ENCODE measurements around the gene HK2. TPM values are rescaled to one million over a fixed set of nuclear protein-coding genes. Genes with fewer than 3 reads are reported as not detected.
"Not testable (repeated sequence)": the region's sequence is repeated elsewhere in the genome, so short reads cannot be mapped to it uniquely, and the experiment has no call there.

The HK2 gene
- total and polyA plus RNA-seq, 3 experiments from 2014 or later, result 1.8 to 57.0 (median 54.5) TPM

- peak; percentile 36 to 82 (median 56) for DNase-seq
- peaks cover 70% of the 10 kb centered on the region for H3K4me1 ChIP-seq (ENCODE audit: insufficient read depth, low read length)
- POLR2A ChIA-PET, result interaction anchor here (0.9 to 1.2 kb wide), 2 partner anchors 13 to 16 kb away, joined by 3 to 11 read pairs; partner anchors contain the start of gene HK2
- no peaks in the 10 kb centered on the region for H3K27me3 ChIP-seq (ENCODE audit: insufficient read depth, low read length, poor library complexity, severe bottlenecking)
- peaks cover 39 to 58% (median 52%) of the 10 kb centered on the region in 3 donors for H3K4me1 Mint-ChIP-seq
- H3K27me3 Mint-ChIP-seq, result no peaks in the 10 kb centered on the region
- CTCF ChIA-PET, result interaction anchor here (0.9 to 4.2 kb wide), 6 partner anchors 9 to 261 kb away, joined by 3 to 30 read pairs (median 4); no protein-coding TSS in a partner anchor
- H3K9me3 Mint-ChIP-seq, result no peaks in the 10 kb centered on the region
- peak overlapping the region; percentile 49 for H3K27ac ChIP-seq (ENCODE audit: low read depth, low read length)
- peaks cover 0 to 1% (median 0%) of the 10 kb centered on the region in 3 donors for H3K36me3 Mint-ChIP-seq
- peak overlapping the region; percentile 93 to 100 (median 96) for H3K27ac Mint-ChIP-seq
- H3K4me3 ChIP-seq (ENCODE audit: low read length), result peak overlapping the region; percentile 34
- H3K36me3 ChIP-seq (ENCODE audit: insufficient read depth, low read length), result no peaks in the 10 kb centered on the region
- H3K4me3 Mint-ChIP-seq, result peak overlapping the region; percentile 54 to 88 (median 76)
- no peaks in the 10 kb centered on the region for H3K9me3 ChIP-seq (ENCODE audit: low read length)
These were observed 15.4 kb downstream of the HK2 start for GRCh38 chr2:74849228-74849892.

- Mint-ChIP-seq H3K4me1 (peaks cover 30 to 48% (median 43%) of the 10 kb centered on the region in 3 donors), H3K27me3 (no peaks in the 10 kb centered on the region), H3K36me3 (peaks cover 0 to 1% (median 0%) of the 10 kb centered on the region in 3 donors), H3K27ac (peak overlapping the region; percentile 82 to 98 (median 94)), H3K9me3 (no peaks in the 10 kb centered on the region), H3K4me3 (peak overlapping the region in 2 of 7 donors; percentile 38 to 50)
- no peaks in the 10 kb centered on the region for H3K9me3 ChIP-seq (ENCODE audit: low read length)
- H3K36me3 ChIP-seq (ENCODE audit: insufficient read depth, low read length), result no peaks in the 10 kb centered on the region
- CTCF ChIA-PET, result interaction anchor here (4.2 kb wide), 1 partner anchor 14 kb away, joined by 30 read pairs; no protein-coding TSS in a partner anchor
- peaks cover 57% of the 10 kb centered on the region for H3K4me1 ChIP-seq (ENCODE audit: insufficient read depth, low read length)
- H3K4me3 ChIP-seq (ENCODE audit: low read length), result no peak overlapping the region
- no peak overlapping the region for H3K27ac ChIP-seq (ENCODE audit: low read depth, low read length)
- DNase-seq, result no peak
- H3K27me3 ChIP-seq (ENCODE audit: insufficient read depth, low read length, poor library complexity, severe bottlenecking), result no peaks in the 10 kb centered on the region
- POLR2A ChIA-PET, result no interaction called here
These were observed 16.7 kb downstream of the HK2 start for GRCh38 chr2:74850496-74851190.

- H3K36me3 ChIP-seq (ENCODE audit: insufficient read depth, low read length), result no peaks in the 10 kb centered on the region
- H3K27ac ChIP-seq (ENCODE audit: low read depth, low read length), result no peak overlapping the region
- no peaks in the 10 kb centered on the region for H3K27me3 ChIP-seq (ENCODE audit: insufficient read depth, low read length, poor library complexity, severe bottlenecking)
- POLR2A ChIA-PET, result no interaction called here
- H3K27me3 Mint-ChIP-seq, result no peaks in the 10 kb centered on the region
- peaks cover 52% of the 10 kb centered on the region for H3K4me1 ChIP-seq (ENCODE audit: insufficient read depth, low read length)
- H3K4me3 ChIP-seq (ENCODE audit: low read length), result no peak overlapping the region
- H3K27ac Mint-ChIP-seq, result peak overlapping the region in 6 of 8 donors; percentile 64 to 96 (median 92)
- DNase-seq, result no peak
- peaks cover 27 to 43% (median 40%) of the 10 kb centered on the region in 3 donors for H3K4me1 Mint-ChIP-seq
- H3K9me3 ChIP-seq (ENCODE audit: low read length), result no peaks in the 10 kb centered on the region
- peaks cover 0 to 1% (median 0%) of the 10 kb centered on the region in 3 donors for H3K36me3 Mint-ChIP-seq
- H3K4me3 Mint-ChIP-seq, result no peak overlapping the region
- no peaks in the 10 kb centered on the region for H3K9me3 Mint-ChIP-seq
- CTCF ChIA-PET, result no interaction called here
These were observed 17.3 kb downstream of the HK2 start for GRCh38 chr2:74851191-74851566.

GRCh38 chr2:74853360-74853759 lies 19.4 kb downstream of the HK2 start:
- H3K9me3 ChIP-seq (ENCODE audit: low read length); POLR2A ChIA-PET; H3K36me3 ChIP-seq (ENCODE audit: insufficient read depth, low read length); DNase-seq; H3K27me3 ChIP-seq (ENCODE audit: insufficient read depth, low read length, poor library complexity, severe bottlenecking); H3K27ac ChIP-seq (ENCODE audit: low read depth, low read length); H3K27me3 Mint-ChIP-seq; H3K4me3 Mint-ChIP-seq; H3K9me3 Mint-ChIP-seq; H3K4me3 ChIP-seq (ENCODE audit: low read length); H3K36me3 Mint-ChIP-seq: not testable (repeated sequence)
- H3K4me1 ChIP-seq (ENCODE audit: insufficient read depth, low read length), result peaks cover 30% of the 10 kb centered on the region
- peaks cover 26 to 31% (median 31%) of the 10 kb centered on the region in 3 donors for H3K4me1 Mint-ChIP-seq
- CTCF ChIA-PET, result interaction anchor here (1.5 kb wide), 1 partner anchor 19 kb away, joined by 5 read pairs; no protein-coding TSS in a partner anchor
- H3K27ac Mint-ChIP-seq, result peak overlapping the region in 2 of 8 donors; percentile 66 to 75

- Histone ChIP-seq H3K9me3 (ENCODE audit: low read length) (no peaks in the 10 kb centered on the region), H3K27me3 (ENCODE audit: insufficient read depth, low read length, poor library complexity, severe bottlenecking) (no peaks in the 10 kb centered on the region), H3K36me3 (ENCODE audit: insufficient read depth, low read length) (no peaks in the 10 kb centered on the region), H3K4me3 (ENCODE audit: low read length) (no peak overlapping the region), H3K27ac (ENCODE audit: low read depth, low read length) (no peak overlapping the region), H3K4me1 (ENCODE audit: insufficient read depth, low read length) (peaks cover 20% of the 10 kb centered on the region)
- H3K27ac Mint-ChIP-seq, result no peak overlapping the region
- DNase-seq, result no peak
- POLR2A ChIA-PET, result no interaction called here
- no peaks in the 10 kb centered on the region for H3K9me3 Mint-ChIP-seq
- CTCF ChIA-PET, result no interaction called here
- no peak overlapping the region for H3K4me3 Mint-ChIP-seq
- peaks cover 0 to 1% (median 0%) of the 10 kb centered on the region in 3 donors for H3K36me3 Mint-ChIP-seq
- H3K4me1 Mint-ChIP-seq, result peaks cover 16 to 21% (median 21%) of the 10 kb centered on the region in 3 donors
- no peaks in the 10 kb centered on the region for H3K27me3 Mint-ChIP-seq
These were observed 20.5 kb downstream of the HK2 start for GRCh38 chr2:74854401-74854800.

GRCh38 chr2:74855114-74855707 lies 21.3 kb downstream of the HK2 start:
- H3K36me3 ChIP-seq (ENCODE audit: insufficient read depth, low read length); H3K27ac ChIP-seq (ENCODE audit: low read depth, low read length); H3K27me3 Mint-ChIP-seq; H3K27me3 ChIP-seq (ENCODE audit: insufficient read depth, low read length, poor library complexity, severe bottlenecking); H3K4me3 Mint-ChIP-seq; H3K27ac Mint-ChIP-seq; DNase-seq; H3K9me3 ChIP-seq (ENCODE audit: low read length); H3K4me3 ChIP-seq (ENCODE audit: low read length); CTCF ChIA-PET; H3K36me3 Mint-ChIP-seq; H3K9me3 Mint-ChIP-seq; POLR2A ChIA-PET: not testable (repeated sequence)
- peaks cover 12% of the 10 kb centered on the region for H3K4me1 ChIP-seq (ENCODE audit: insufficient read depth, low read length)
- H3K4me1 Mint-ChIP-seq, result peaks cover 8 to 13% (median 13%) of the 10 kb centered on the region in 3 donors

- H3K9me3 Mint-ChIP-seq, result no peaks in the 10 kb centered on the region
- ChIA-PET POLR2A (no interaction called here), CTCF (no interaction called here)
- H3K4me3 ChIP-seq (ENCODE audit: low read length), result no peak overlapping the region
- DNase-seq, result no peak
- no peaks in the 10 kb centered on the region for H3K36me3 ChIP-seq (ENCODE audit: insufficient read depth, low read length)
- peak overlapping the region in 1 of 8 donors; percentile 78 for H3K27ac Mint-ChIP-seq
- peaks cover 0 to 1% (median 0%) of the 10 kb centered on the region in 3 donors for H3K36me3 Mint-ChIP-seq
- no peak overlapping the region for H3K27ac ChIP-seq (ENCODE audit: low read depth, low read length)
- no peak overlapping the region for H3K4me3 Mint-ChIP-seq
- no peaks in the 10 kb centered on the region for H3K27me3 Mint-ChIP-seq
- H3K9me3 ChIP-seq (ENCODE audit: low read length), result no peaks in the 10 kb centered on the region
- peaks cover 3% of the 10 kb centered on the region for H3K4me1 ChIP-seq (ENCODE audit: insufficient read depth, low read length)
- H3K4me1 Mint-ChIP-seq, result peaks cover 0 to 4% (median 4%) of the 10 kb centered on the region in 3 donors
- H3K27me3 ChIP-seq (ENCODE audit: insufficient read depth, low read length, poor library complexity, severe bottlenecking), result no peaks in the 10 kb centered on the region
These were observed 22.2 kb downstream of the HK2 start for GRCh38 chr2:74856004-74856578.
